ENCODE data around the gene SUCLG2. TPM values are rescaled to one million over a fixed set of nuclear protein-coding genes. Genes with fewer than 3 reads are reported as not detected.

SUCLG2 gene
- total RNA-seq, 1 donor from 2014 or later = 38.9 TPM

- no peak for ATAC-seq
Measured at GRCh38 chr3:67648229-67648628, 6.2 kb downstream of the SUCLG2 start.

GRCh38 chr3:67647390-67647878 lies 7.0 kb downstream of the SUCLG2 start:
- peak; percentile 97 for ATAC-seq

- ATAC-seq = no peak
Measured at GRCh38 chr3:67646586-67647234, 7.7 kb downstream of the SUCLG2 start.

- ATAC-seq = no peak
Measured at GRCh38 chr3:67644827-67645226, 9.6 kb downstream of the SUCLG2 start.

- ATAC-seq = peak; percentile 21
Measured at GRCh38 chr3:67642734-67643133, 11.7 kb downstream of the SUCLG2 start.

GRCh38 chr3:67642190-67642589 lies 12.2 kb downstream of the SUCLG2 start:
- ATAC-seq = no peak

- no peak for ATAC-seq
Measured at GRCh38 chr3:67641451-67641850, 13.0 kb downstream of the SUCLG2 start.

- no peak for ATAC-seq
Measured at GRCh38 chr3:67640023-67640660, 14.3 kb downstream of the SUCLG2 start.

GRCh38 chr3:67637255-67637900 lies 17.0 kb downstream of the SUCLG2 start:
- ATAC-seq = no peak

- ATAC-seq = no peak
Measured at GRCh38 chr3:67635806-67636205, 18.6 kb downstream of the SUCLG2 start.

GRCh38 chr3:67635257-67635656 lies 19.2 kb downstream of the SUCLG2 start:
- ATAC-seq = peak; percentile 65

GRCh38 chr3:67630666-67631362 lies 23.6 kb downstream of the SUCLG2 start:
- no peak for ATAC-seq

GRCh38 chr3:67624687-67625086 lies 29.7 kb downstream of the SUCLG2 start:
- ATAC-seq = no peak

GRCh38 chr3:67624078-67624477 lies 30.3 kb downstream of the SUCLG2 start:
- ATAC-seq = no peak

GRCh38 chr3:67622652-67623051 lies 31.8 kb downstream of the SUCLG2 start:
- no peak for ATAC-seq

GRCh38 chr3:67620869-67621268 lies 33.5 kb downstream of the SUCLG2 start:
- no peak for ATAC-seq

GRCh38 chr3:67619991-67620390 lies 34.4 kb downstream of the SUCLG2 start:
- no peak for ATAC-seq

GRCh38 chr3:67617518-67617917 lies 36.9 kb downstream of the SUCLG2 start:
- no peak for ATAC-seq

- no peak for ATAC-seq
Measured at GRCh38 chr3:67616046-67616445, 38.4 kb downstream of the SUCLG2 start.

GRCh38 chr3:67614195-67614594 lies 40.2 kb downstream of the SUCLG2 start:
- no peak for ATAC-seq

GRCh38 chr3:67610458-67610857 lies 44.0 kb downstream of the SUCLG2 start:
- no peak for ATAC-seq

GRCh38 chr3:67609709-67610108 lies 44.7 kb downstream of the SUCLG2 start:
- no peak for ATAC-seq

GRCh38 chr3:67608034-67608433 lies 46.4 kb downstream of the SUCLG2 start:
- ATAC-seq = no peak

Data from esophagus mucosa (tissue), 1 donor.